ENCODE measurements around the gene ST3GAL3. TPM values are rescaled to one million over a fixed set of nuclear protein-coding genes. Genes with fewer than 3 reads are reported as not detected.

ST3GAL3 gene
- total RNA-seq, 2 experiments from 2014 or later, result 23.7 to 24.3 TPM

DNA sequence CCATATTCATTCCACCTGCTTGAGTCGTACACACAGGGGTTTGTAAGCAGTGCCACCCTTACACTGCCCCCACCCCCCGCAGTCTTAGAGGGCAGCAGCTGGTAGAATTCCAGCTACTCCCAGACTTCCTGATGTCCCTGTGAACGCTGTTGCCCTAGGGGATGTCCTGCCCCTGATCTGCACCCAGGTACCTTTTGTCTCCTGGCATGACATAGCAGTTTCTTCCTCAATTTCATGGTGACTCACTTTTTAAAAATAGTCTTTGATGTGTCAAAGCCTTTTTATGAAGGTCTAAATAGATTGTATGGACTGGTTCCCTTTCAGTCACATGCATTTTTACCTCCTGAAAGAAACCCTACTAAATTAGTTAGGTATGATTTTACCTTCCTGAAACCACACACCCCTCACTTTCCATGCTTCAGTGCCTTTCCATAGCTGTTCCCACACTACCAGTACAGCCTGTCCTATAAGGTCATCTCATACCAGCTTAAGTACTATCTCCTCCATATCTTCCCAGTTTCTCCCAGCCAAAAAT, 76.4 kb downstream of the ST3GAL3 start:
- H3K9me3 Mint-ChIP-seq, result peaks cover 20% of the 10 kb centered on the region
- H3K4me3 Mint-ChIP-seq, result no peak overlapping the region
- H3K4me1 Mint-ChIP-seq, result peaks cover 29% of the 10 kb centered on the region
- H3K27me3 Mint-ChIP-seq, result no peaks in the 10 kb centered on the region
- H3K36me3 Mint-ChIP-seq (ENCODE audit: low read depth), result peaks cover 32% of the 10 kb centered on the region
- ChIA-PET POLR2A (no interaction called here), CTCF (interaction anchor here (0.7 to 1.4 kb wide), 5 partner anchors 10 to 24 kb away, joined by 3 read pairs; no protein-coding TSS in a partner anchor)
- no peak for DNase-seq
- H3K27ac Mint-ChIP-seq, result no peak overlapping the region

DNA sequence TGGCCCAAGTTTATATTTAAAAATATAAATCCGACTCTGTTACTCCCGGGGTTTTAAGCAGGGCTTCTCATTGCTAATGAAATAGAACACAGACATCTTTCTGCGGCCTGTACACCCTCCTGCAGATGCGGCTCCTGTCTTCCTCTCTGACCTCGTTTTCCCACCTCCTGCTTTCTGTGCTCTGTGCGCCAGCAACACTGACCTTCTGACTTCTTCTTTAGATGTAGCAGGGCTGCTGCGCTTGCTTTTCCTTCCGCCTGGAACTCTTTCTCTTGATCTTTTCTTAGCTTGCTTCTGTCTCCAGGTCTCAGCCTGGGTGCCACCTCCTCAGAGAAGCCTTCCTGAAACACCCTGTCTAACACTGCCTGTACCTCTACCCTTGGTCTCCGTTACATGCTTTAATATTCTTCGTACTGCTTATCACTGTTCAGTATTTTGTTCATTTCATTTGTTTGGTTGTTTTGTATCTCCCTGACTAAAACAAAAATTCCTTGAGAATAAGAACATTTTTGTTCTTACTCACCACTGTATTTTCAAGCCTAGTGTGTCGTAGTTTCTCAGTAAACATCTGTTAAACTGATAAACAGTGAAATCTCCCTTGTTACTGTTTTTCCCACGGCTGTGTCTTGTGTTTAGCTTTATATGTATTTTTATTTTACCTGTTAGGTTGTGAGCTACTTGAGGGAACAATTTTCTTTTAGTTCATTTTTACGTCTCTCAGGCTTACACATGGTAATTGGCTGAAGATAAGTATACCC, 79.0 kb downstream of the ST3GAL3 start:
- ChIA-PET CTCF (interaction anchor here (1.3 kb wide), 1 partner anchor 17 kb away, joined by 3 read pairs; no protein-coding TSS in a partner anchor), POLR2A (no interaction called here)
- DNase-seq, result no peak
- Mint-ChIP-seq H3K27me3 (no peaks in the 10 kb centered on the region), H3K9me3 (no peaks in the 10 kb centered on the region), H3K4me3 (no peak overlapping the region), H3K4me1 (peaks cover 19% of the 10 kb centered on the region), H3K27ac (no peak overlapping the region), H3K36me3 (ENCODE audit: low read depth) (peaks cover 14% of the 10 kb centered on the region)

DNA sequence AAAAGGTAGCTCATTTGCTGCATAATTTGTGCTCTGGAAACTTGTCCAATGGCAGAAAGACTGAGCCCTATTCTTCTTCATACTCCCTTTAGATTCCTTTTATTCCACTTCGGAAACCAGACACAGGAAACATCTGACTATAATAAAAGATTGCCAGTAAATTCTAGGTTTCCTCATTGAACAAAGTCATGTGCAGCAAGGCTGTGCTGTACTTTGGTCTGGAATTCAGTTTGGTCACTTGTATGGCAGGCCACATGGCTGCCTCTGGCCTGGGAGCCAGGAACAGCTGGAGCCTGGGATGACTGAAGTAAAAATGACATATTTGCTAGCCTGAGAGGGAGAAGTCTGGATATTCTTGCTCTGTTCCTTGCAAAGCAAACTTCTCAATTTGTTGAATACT, 79.6 kb downstream of the ST3GAL3 start:
- CTCF ChIA-PET, result interaction anchor here (1.3 kb wide), 1 partner anchor 17 kb away, joined by 3 read pairs; no protein-coding TSS in a partner anchor
- POLR2A ChIA-PET, result no interaction called here
- peaks cover 21% of the 10 kb centered on the region for H3K4me1 Mint-ChIP-seq

DNA sequence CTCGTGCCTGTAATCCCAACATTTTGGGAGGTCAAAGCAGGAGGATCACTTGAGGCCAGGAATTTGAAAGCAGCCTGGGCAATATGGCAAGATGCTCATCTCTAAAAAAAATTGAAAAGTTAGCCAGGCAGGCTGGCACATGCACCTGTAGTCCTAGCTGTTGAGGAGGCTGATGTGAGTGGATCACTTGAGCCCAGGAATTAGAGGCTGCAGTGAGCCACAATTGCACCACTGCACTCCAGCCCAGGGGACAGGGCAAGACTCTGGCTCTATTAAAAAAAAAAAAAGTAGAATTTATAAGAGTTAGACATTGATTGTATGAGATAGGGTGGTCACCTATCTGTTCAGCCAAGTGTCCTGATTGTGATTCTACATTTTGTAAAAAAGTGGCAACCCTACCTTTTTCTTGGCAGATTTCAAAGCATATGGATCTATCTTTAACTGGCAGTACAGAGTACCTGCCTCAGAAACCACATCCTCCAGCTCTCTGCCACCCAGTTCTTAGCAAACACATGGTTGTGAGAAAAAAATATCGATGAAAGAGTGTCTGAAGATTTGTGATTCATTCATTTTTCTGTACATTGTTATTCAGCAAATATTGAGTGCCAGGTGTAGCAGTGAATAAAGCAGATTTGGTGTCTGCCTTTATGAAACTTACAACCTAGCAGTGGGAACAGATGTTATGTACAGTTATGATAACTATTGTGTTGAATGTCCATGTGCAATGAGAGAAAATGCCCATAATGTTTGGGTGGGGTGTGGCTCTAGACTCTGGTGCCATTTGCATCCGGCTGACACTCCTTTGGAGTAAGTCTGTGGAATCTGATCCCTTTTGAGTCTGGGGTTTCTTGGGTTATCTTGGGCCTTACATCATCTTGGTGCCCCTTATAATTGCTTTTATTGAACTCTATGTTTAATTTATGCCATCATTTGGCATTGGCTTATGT, 82.5 kb downstream of the ST3GAL3 start:
- ChIA-PET CTCF (interaction anchor here (0.6 to 1.2 kb wide), 3 partner anchors 9 to 24 kb away, joined by 3 read pairs; no protein-coding TSS in a partner anchor), POLR2A (interaction anchor here (0.6 kb wide), 1 partner anchor 159 kb away, joined by 3 read pairs; no protein-coding TSS in a partner anchor)
- Mint-ChIP-seq H3K4me3 (no peak overlapping the region), H3K27me3 (no peaks in the 10 kb centered on the region), H3K4me1 (peaks cover 23% of the 10 kb centered on the region), H3K9me3 (no peaks in the 10 kb centered on the region), H3K36me3 (ENCODE audit: low read depth) (peaks cover 13% of the 10 kb centered on the region), H3K27ac (peak overlapping the region; percentile 10)
- peak; percentile 59 for DNase-seq

More for the DNA sequence above, 79.6 kb downstream of the ST3GAL3 start:
- H3K36me3 Mint-ChIP-seq (ENCODE audit: low read depth), result peaks cover 11% of the 10 kb centered on the region
- no peak overlapping the region for H3K4me3 Mint-ChIP-seq
- no peak overlapping the region for H3K27ac Mint-ChIP-seq
- no peaks in the 10 kb centered on the region for H3K9me3 Mint-ChIP-seq
- DNase-seq, result no peak
- H3K27me3 Mint-ChIP-seq, result no peaks in the 10 kb centered on the region

DNA sequence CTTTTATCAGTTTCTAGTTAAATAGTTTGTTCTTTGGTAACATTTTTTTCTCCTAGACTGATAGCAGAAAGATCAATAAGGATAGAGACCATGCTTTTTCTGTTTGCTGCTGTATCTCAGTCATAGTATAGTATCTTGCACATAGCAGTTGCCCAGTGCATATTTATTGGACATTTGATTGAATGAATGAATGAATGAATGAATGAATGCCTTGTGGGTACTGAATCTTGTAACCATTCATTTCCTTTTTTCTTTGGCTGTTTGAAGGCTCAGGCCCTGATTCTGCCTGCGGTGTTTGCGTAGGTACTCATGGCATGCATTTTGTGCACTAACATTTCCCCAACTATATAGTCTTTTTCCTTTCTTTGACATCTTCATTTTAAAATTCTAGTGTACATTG, 83.9 kb downstream of the ST3GAL3 start:
- no peaks in the 10 kb centered on the region for H3K9me3 Mint-ChIP-seq
- peaks cover 23% of the 10 kb centered on the region for H3K4me1 Mint-ChIP-seq
- peaks cover 13% of the 10 kb centered on the region for H3K36me3 Mint-ChIP-seq (ENCODE audit: low read depth)
- CTCF ChIA-PET, result no interaction called here
- H3K27me3 Mint-ChIP-seq, result no peaks in the 10 kb centered on the region
- H3K4me3 Mint-ChIP-seq, result no peak overlapping the region
- DNase-seq, result no peak
- POLR2A ChIA-PET, result no interaction called here
- H3K27ac Mint-ChIP-seq, result no peak overlapping the region

DNA sequence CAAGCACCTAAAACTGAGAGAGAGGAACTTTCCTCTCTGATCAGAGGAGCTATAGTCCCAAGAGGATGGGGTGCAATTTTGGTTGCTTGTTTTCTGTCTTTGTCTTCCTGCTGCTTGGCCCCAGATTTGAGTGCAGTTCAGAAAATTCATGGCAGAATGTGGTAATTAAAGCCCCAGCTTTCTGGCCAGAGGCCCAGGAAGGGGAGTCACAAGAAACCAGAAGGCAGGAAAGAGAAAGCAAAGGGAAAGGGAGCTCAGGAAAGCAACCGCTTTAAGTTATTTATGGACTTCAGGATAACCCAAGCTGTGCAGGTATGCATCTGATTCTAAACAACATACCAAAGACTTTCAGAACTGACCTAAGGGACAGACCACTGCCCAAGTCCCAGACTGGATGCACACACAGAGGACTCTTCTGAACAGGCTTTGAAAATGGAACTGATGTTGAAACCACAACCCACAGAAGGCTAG, 88.8 kb downstream of the ST3GAL3 start:
- no peak overlapping the region for H3K4me3 Mint-ChIP-seq
- ChIA-PET CTCF (interaction anchor here (0.5 to 0.7 kb wide), 2 partner anchors 248 to 937 kb away, joined by 3 read pairs; no protein-coding TSS in a partner anchor), POLR2A (no interaction called here)
- no peaks in the 10 kb centered on the region for H3K27me3 Mint-ChIP-seq
- H3K36me3 Mint-ChIP-seq (ENCODE audit: low read depth), result peaks cover 9% of the 10 kb centered on the region
- H3K27ac Mint-ChIP-seq, result no peak overlapping the region
- H3K4me1 Mint-ChIP-seq, result peaks cover 19% of the 10 kb centered on the region
- peaks cover 2% of the 10 kb centered on the region for H3K9me3 Mint-ChIP-seq
- DNase-seq, result no peak

DNA sequence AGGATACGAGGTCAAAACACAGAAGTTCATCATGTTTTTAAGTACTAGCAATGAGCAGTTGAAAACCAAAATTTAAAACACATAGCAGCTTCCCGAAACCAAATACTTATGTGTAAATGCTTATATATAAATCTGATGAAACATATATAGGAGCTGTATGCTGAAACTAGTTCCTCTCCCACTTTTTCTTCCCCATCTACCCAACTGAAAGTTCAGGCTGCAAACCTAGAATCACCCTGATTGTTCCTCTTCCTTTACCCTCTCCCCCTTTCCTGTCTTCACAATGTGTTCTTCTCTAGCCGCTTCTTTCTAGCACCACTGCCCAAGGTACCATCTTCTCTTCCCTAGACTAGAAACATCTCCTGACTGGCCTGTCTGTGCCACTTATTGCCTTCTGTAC, 90.6 kb downstream of the ST3GAL3 start:
- ChIA-PET CTCF (no interaction called here), POLR2A (no interaction called here)
- peaks cover 7% of the 10 kb centered on the region for H3K4me1 Mint-ChIP-seq
- H3K27me3 Mint-ChIP-seq, result no peaks in the 10 kb centered on the region
- peaks cover under 1% of the 10 kb centered on the region for H3K36me3 Mint-ChIP-seq (ENCODE audit: low read depth)
- no peak overlapping the region for H3K4me3 Mint-ChIP-seq
- H3K9me3 Mint-ChIP-seq, result peaks cover 2% of the 10 kb centered on the region
- no peak overlapping the region for H3K27ac Mint-ChIP-seq
- DNase-seq, result no peak

DNA sequence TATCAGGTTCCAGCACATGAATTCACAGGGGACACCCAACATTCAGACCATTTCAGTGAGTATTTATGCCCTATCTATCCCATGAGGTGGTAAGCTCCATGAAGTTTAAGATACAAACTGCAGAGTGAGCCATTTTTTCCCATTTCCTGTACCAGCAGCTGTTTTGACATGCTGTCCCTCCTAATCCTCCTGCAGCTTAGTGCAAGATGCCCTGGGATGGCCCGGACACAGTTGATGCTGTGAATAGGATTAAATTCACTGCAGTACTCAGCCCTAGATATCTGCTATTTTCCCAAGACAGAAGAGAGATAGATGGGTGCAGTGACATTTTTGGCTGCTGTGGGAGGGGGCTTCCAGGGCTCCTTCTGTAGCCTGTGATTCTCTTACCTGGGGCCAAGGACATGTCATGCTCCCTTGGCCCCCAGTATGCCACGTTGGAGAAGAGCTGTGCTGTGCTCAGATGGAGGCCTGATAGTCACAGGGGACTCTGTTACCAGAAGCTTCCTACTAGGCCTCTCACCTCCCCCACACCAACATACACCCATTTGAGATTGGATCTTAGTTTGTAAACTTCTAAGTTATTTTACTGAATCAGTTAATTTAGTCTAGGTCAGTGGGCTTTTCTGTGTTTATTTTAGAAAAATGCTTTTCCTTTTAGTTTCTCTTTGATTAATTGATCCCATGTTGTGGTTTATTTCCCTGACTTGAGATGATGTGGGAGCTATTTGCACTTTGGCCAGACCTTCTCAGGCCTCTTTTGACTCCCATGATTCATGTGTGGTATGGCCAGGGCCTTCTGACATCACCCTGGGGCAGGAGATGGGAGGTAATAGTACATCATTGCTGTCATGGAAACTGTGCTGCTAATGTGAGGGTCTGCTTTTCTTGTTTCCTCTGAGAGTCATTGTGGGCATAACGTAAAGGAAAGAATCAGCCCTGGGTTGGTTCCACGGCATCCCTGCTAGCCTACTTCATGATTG, 92.6 kb downstream of the ST3GAL3 start:
- peaks cover 2% of the 10 kb centered on the region for H3K9me3 Mint-ChIP-seq
- ChIA-PET CTCF (interaction anchor here (0.6 to 1.0 kb wide), 2 partner anchors 17 to 49 kb away, joined by 3 read pairs; no protein-coding TSS in a partner anchor), POLR2A (no interaction called here)
- no peaks in the 10 kb centered on the region for H3K36me3 Mint-ChIP-seq (ENCODE audit: low read depth)
- DNase-seq, result no peak
- peak overlapping the region; percentile 15 for H3K27ac Mint-ChIP-seq
- no peak overlapping the region for H3K4me3 Mint-ChIP-seq
- H3K27me3 Mint-ChIP-seq, result no peaks in the 10 kb centered on the region
- peaks cover 7% of the 10 kb centered on the region for H3K4me1 Mint-ChIP-seq

DNA sequence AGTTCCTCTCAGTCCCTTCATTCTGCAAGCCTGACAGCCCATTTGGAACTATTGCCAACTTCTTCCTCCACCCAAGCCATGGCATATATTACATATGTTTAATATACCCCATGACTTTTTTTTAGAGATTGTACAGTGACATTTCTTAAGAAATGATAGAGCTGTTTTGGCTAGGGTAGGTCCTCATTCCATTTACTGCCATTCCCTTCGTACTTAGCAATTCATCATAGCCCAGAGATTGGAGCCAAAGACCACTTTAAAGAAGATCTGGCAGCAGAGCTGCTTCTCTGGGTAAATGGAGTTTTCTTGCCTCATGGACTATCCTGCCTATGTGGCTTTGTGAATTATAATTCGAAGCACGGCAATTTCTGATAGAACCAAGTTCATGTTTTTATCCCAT, 93.4 kb downstream of the ST3GAL3 start:
- DNase-seq, result no peak
- Mint-ChIP-seq H3K27ac (no peak overlapping the region), H3K4me1 (peaks cover 7% of the 10 kb centered on the region), H3K36me3 (ENCODE audit: low read depth) (no peaks in the 10 kb centered on the region), H3K4me3 (no peak overlapping the region), H3K9me3 (peaks cover 2% of the 10 kb centered on the region), H3K27me3 (no peaks in the 10 kb centered on the region)
- POLR2A ChIA-PET, result no interaction called here
- CTCF ChIA-PET, result interaction anchor here (1.0 kb wide), 1 partner anchor 17 kb away, joined by 3 read pairs; no protein-coding TSS in a partner anchor

DNA sequence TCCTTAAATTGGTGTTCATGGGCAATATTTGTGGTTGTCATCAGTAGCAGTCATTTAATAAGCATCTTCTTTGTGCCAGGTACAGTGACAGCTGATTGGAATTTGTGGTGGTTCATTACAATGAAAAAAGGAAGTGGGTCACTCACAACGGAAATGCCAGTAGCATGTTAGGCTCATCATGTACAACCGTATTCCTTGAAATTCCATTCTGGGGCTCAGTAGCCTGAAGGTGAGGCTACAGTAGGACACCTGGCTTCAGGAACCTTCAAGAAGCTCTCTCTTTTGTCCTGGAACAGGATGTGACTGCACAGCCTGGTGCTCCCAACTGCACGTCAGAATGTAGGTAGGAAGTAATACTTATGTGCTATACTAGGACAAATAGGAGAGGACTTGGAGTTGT, 93.9 kb downstream of the ST3GAL3 start:
- ChIA-PET POLR2A (no interaction called here), CTCF (no interaction called here)
- Mint-ChIP-seq H3K27ac (no peak overlapping the region), H3K36me3 (ENCODE audit: low read depth) (no peaks in the 10 kb centered on the region), H3K4me3 (no peak overlapping the region), H3K27me3 (no peaks in the 10 kb centered on the region), H3K4me1 (peaks cover 7% of the 10 kb centered on the region), H3K9me3 (peaks cover 2% of the 10 kb centered on the region)
- no peak for DNase-seq

DNA sequence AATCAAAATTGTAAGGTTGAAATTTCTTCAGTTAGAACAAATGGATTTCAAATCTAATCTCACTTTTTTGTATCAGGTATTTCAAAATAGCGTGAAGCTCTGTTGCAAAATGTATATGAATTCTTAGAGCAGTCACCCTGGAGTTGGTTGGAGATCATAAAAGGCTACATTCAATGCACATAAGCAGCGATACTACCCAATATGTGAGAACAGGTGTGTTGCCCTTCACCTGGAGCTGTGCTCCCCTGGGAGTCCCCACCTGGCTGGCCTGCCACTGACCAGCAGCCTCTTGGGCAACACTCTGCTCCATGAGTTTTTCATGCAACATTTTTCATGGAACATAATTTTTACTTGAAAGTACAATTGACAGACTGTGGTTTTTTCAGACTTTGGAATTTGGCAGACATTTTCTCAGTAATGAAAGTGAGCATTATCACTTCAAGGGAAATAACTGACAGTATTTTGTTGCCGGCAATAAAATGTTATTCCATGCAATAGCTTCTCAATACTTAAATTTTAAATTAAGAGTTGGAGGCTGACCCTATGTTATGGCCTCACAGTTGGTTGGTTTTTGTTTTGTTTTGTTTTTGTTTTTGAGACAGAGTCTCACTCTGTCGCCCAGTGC, 95.1 kb downstream of the ST3GAL3 start:
- no peaks in the 10 kb centered on the region for H3K27me3 Mint-ChIP-seq
- H3K9me3 Mint-ChIP-seq, result peaks cover 2% of the 10 kb centered on the region
- no peak overlapping the region for H3K27ac Mint-ChIP-seq
- ChIA-PET CTCF (interaction anchor here (1.1 to 1.2 kb wide), 2 partner anchors 10 to 134 kb away, joined by 3 read pairs; no protein-coding TSS in a partner anchor), POLR2A (no interaction called here)
- no peak overlapping the region for H3K4me3 Mint-ChIP-seq
- no peak for DNase-seq
- H3K4me1 Mint-ChIP-seq, result peaks cover 7% of the 10 kb centered on the region
- H3K36me3 Mint-ChIP-seq (ENCODE audit: low read depth), result peaks cover 3% of the 10 kb centered on the region
